ENCODE measurements around the gene TM2D1.

Gene TM2D1

GRCh38 chr1:61724813-61725694 is at the start of gene TM2D1:
TM2D1 (minus strand) TSS chr1:61725141; CDS start chr1:61725120, 21 bp downstream.
- TF ChIP-seq GATA3 (IDR thresholded peaks at IDR 0.05; ENCODE audit: low read depth, low read length) = no peak
- TF ChIP-seq GATA2 (IDR thresholded peaks at IDR 0.05; ENCODE audit: low read depth, low read length) = peak; percentile 55; the same call in 1 of the 2 replicates

- no peak for TF ChIP-seq GATA2 (IDR thresholded peaks at IDR 0.05; ENCODE audit: low read depth, low read length)
- no peak for TF ChIP-seq GATA3 (IDR thresholded peaks at IDR 0.05; ENCODE audit: low read depth, low read length)
Measured at GRCh38 chr1:61770131-61770530, 45.2 kb upstream of the TM2D1 start.

GRCh38 chr1:61757950-61758349 is 33.0 kb upstream of the TM2D1 start:
- TF ChIP-seq GATA3 (IDR thresholded peaks at IDR 0.05; ENCODE audit: low read depth, low read length) (no peak), GATA2 (IDR thresholded peaks at IDR 0.05; ENCODE audit: low read depth, low read length) (no peak)

- TF ChIP-seq GATA2 (IDR thresholded peaks at IDR 0.05; ENCODE audit: low read depth, low read length) (no peak), GATA3 (IDR thresholded peaks at IDR 0.05; ENCODE audit: low read depth, low read length) (no peak)
Measured at GRCh38 chr1:61756773-61757172, 31.8 kb upstream of the TM2D1 start.

- TF ChIP-seq GATA3 (IDR thresholded peaks at IDR 0.05; ENCODE audit: low read depth, low read length) = no peak
- no peak for TF ChIP-seq GATA2 (IDR thresholded peaks at IDR 0.05; ENCODE audit: low read depth, low read length)
Measured at GRCh38 chr1:61754545-61754944, 29.6 kb upstream of the TM2D1 start.

- TF ChIP-seq GATA2 (IDR thresholded peaks at IDR 0.05; ENCODE audit: low read depth, low read length) = no peak
- TF ChIP-seq GATA3 (IDR thresholded peaks at IDR 0.05; ENCODE audit: low read depth, low read length) = no peak
Measured at GRCh38 chr1:61753998-61754508, 29.1 kb upstream of the TM2D1 start.

- TF ChIP-seq GATA3 (IDR thresholded peaks at IDR 0.05; ENCODE audit: low read depth, low read length) (no peak), GATA2 (IDR thresholded peaks at IDR 0.05; ENCODE audit: low read depth, low read length) (no peak)
Measured at GRCh38 chr1:61752921-61753389, 28.0 kb upstream of the TM2D1 start.

GRCh38 chr1:61749574-61749973 is 24.6 kb upstream of the TM2D1 start:
- TF ChIP-seq GATA3 (IDR thresholded peaks at IDR 0.05; ENCODE audit: low read depth, low read length) (no peak), GATA2 (IDR thresholded peaks at IDR 0.05; ENCODE audit: low read depth, low read length) (no peak)

- no peak for TF ChIP-seq GATA3 (IDR thresholded peaks at IDR 0.05; ENCODE audit: low read depth, low read length)
- no peak for TF ChIP-seq GATA2 (IDR thresholded peaks at IDR 0.05; ENCODE audit: low read depth, low read length)
Measured at GRCh38 chr1:61748566-61748965, 23.6 kb upstream of the TM2D1 start.

GRCh38 chr1:61746813-61747212 is 21.9 kb upstream of the TM2D1 start:
- TF ChIP-seq GATA3 (IDR thresholded peaks at IDR 0.05; ENCODE audit: low read depth, low read length) = no peak
- no peak for TF ChIP-seq GATA2 (IDR thresholded peaks at IDR 0.05; ENCODE audit: low read depth, low read length)

GRCh38 chr1:61743716-61744580 is 19.0 kb upstream of the TM2D1 start:
- TF ChIP-seq GATA2 (IDR thresholded peaks at IDR 0.05; ENCODE audit: low read depth, low read length) (no peak), GATA3 (IDR thresholded peaks at IDR 0.05; ENCODE audit: low read depth, low read length) (no peak)

- TF ChIP-seq GATA2 (IDR thresholded peaks at IDR 0.05; ENCODE audit: low read depth, low read length) (no peak), GATA3 (IDR thresholded peaks at IDR 0.05; ENCODE audit: low read depth, low read length) (no peak)
Measured at GRCh38 chr1:61743431-61743705, 18.4 kb upstream of the TM2D1 start.

- TF ChIP-seq GATA2 (IDR thresholded peaks at IDR 0.05; ENCODE audit: low read depth, low read length) = no peak
- TF ChIP-seq GATA3 (IDR thresholded peaks at IDR 0.05; ENCODE audit: low read depth, low read length) = no peak
Measured at GRCh38 chr1:61742620-61743430, 17.9 kb upstream of the TM2D1 start.

Measured in SH-SY5Y (cell line).